Astrocyte of the spinal cord (primary cell): ENCODE results near the gene CMTM7.
A peak's percentile ranks its signal among the peaks of the same experiment; 100 is the strongest.

Source experiments
- DNase-seq: peaks from one replicate; pipeline ENCODE4 v3.0.0; 2011; ENCODE audit warnings: low read depth, low spot score
- H3K4me3 ChIP-seq: 2 replicates; pipeline ENCODE4 v1.5.1; 2011; ENCODE audit warnings: low read depth, mild to moderate bottlenecking, low read length, moderate library complexity
- in situ Hi-C: cut with HindIII; loops from 2 replicates; pipeline ENCODE4 v1.10.0; 2017; ENCODE audit warnings: low sequenced_read_pairs
- TF ChIP-seq, protein P1 (sequence below): IDR thresholded peaks from 2 replicates; pipeline ENCODE4 v1.5.1; 2012; ENCODE audit warnings: low read depth, mild to moderate bottlenecking, low read length, inconsistent platforms

CMTM7 gene

DNA sequence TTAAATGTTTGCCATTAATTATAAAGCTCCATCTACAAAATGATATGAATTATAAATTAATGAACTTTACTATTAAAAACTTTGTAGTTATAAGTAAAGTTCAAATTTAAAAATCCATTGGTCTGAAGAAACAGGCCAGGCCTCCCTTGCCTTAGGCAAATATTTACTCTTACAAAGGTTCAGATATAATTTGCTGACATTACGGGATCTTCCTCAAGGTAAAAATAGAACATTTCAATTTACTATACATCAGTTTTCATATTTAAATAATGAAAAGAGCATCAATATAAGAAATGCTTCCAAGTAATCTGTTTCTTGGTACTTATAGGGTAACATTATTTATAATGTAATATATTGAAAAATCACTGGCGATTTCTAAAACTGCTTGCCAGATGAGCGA is 107.3 kb downstream of the CMTM7 start:
- TF ChIP-seq, protein P1, sequence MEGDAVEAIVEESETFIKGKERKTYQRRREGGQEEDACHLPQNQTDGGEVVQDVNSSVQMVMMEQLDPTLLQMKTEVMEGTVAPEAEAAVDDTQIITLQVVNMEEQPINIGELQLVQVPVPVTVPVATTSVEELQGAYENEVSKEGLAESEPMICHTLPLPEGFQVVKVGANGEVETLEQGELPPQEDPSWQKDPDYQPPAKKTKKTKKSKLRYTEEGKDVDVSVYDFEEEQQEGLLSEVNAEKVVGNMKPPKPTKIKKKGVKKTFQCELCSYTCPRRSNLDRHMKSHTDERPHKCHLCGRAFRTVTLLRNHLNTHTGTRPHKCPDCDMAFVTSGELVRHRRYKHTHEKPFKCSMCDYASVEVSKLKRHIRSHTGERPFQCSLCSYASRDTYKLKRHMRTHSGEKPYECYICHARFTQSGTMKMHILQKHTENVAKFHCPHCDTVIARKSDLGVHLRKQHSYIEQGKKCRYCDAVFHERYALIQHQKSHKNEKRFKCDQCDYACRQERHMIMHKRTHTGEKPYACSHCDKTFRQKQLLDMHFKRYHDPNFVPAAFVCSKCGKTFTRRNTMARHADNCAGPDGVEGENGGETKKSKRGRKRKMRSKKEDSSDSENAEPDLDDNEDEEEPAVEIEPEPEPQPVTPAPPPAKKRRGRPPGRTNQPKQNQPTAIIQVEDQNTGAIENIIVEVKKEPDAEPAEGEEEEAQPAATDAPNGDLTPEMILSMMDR, result no peak
- H3K4me3 ChIP-seq, result no peak overlapping the region
- in situ Hi-C loops, result no loop called here
- no peak for DNase-seq

DNA sequence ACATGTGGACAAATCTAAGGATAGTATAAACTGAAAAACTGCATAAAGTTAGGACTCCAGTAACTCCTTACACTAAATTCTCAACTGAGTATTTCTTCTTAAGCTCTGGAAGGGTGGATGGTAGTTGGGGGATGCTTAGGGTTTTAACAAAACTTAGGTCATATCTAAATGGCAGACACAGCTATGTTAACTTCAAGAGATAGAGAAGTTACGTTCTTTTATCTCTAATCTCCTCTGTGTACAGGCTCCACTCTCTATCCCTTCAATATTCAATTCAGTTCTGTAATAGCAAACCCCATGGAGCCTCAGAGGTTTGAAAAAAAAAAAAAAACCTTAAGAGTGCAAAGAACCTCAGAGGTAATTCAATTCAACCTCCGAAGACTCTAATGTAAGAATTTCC is 107.9 kb downstream of the CMTM7 start:
- TF ChIP-seq, protein P1, result no peak
- in situ Hi-C loops, result no loop called here
- H3K4me3 ChIP-seq, result no peak overlapping the region
- DNase-seq, result no peak

DNA sequence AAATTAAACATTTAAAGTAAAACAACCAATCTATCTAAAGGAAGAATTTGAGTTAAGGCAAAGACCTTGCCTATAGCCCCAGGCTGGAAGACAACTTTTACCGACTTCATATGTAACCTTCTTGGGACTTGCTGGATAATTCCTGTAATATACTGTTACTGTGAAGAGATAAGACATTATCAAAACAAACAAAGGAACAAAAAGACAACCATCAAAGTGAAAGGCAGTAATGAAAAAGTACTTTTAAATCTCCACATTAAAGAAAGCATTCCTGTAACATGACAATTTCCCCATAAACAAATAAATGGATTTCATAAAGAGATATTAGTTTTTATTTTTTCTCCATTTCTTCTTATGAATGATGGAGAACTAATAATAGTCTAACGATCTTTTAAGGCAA is 108.6 kb downstream of the CMTM7 start:
- H3K4me3 ChIP-seq, result no peak overlapping the region
- DNase-seq, result no peak
- TF ChIP-seq, protein P1, result no peak
- in situ Hi-C loops, result no loop called here

DNA sequence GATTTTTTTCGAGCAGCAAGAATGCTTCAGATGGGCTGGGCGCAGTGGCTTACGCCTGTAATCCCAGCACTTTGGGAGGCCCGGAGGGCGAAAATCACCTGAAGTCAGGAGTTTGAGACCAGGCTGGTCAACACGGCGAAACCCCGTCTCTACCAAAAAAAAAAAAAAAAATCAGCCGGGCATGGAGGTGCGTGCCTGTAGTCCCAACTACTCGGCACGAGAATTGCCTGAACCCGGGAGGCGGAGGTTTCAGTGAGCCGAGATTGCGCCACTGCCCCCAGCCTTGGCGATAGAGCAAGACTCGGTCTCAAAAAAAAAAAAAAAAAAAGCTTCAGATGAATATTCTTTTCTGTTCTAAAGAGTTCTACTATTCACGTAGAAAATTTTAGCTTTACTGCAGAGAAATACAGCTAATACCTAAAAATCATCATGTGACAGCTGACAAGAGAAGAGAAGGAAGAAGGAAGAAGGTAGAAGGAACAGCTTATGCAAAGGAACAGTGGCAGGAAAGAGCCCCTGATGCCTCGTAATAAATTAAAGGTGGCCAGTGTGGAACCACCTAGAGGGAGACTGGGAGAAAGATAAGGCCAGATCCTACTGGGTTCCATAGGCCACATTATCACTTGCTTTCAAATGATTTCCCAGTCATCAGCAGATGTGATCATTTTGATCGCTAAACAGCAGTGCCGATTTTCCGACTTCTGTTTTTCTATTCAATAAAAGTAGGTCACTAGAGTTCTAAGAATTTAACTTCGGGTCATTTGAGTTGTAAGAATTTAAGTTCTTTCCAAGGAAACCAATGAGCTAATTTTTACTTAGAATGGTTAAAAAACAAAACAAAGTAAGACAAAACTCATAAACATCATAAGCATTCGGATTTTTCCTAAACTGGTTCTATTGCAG is 109.5 kb downstream of the CMTM7 start:
- no peak for DNase-seq
- in situ Hi-C loops, result no loop called here
- peak overlapping the region; percentile 92 for H3K4me3 ChIP-seq
- TF ChIP-seq, protein P1, result no peak

DNA sequence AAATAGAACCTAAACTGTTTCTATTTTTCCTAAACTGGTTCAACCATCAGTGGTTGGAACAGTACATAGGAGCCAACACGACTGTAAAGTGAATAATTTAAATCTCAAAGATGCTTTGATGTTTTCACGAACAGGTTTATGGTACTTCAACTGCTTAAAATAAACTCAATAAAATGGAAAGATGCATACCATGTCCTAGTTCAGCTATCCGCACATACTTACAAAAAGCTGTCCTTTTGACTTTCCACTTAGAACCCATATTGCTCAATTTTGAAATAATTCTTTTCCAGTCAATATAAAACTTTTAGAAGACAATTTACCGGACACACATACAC is 110.1 kb downstream of the CMTM7 start:
- TF ChIP-seq, protein P1, result no peak
- peak overlapping the region; percentile 92 for H3K4me3 ChIP-seq
- no peak for DNase-seq
- in situ Hi-C loops, result no loop called here

DNA sequence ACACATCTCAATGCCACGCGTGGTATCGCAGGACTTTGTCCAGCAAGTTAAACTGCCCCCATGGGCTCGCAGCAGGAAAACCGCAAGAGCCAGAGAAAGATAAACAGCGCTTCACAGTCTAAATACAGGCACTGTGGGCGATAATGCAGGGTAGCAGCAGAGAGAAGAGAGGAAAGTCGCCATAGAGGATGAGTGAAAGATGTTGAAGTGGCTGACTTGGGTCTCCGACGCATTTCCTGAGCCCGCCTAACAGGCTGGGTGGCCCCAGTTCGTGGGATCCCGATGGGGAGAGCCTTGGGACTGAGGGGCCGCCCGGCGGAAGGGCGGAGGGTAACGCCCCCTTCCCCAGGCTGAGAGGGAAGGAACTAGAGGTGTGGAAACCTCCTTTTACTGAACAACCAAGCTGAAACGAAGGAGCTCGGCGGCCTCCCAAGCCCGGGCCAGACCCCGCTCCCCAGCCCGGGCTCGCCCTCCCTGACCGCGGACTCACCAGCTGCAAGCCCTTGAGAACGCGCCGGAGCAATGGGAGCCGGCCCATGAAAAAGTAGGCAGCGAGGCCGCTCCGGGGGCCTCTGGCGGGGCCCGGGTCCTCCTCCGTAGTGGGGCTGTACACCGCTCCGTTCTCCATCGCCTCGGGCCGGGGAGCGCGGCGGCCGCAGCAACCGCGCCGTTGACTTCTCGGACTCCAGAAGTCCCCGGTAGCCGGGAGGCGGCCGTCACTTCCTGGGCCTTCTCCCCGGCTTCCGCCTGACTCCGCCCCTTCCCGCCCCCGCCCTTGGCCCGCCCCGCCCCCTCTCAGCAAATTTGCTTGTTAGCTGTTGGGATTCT is 110.7 kb downstream of the CMTM7 start, which contains the start of gene CMTM6:
Gene CMTM6 (minus strand): TSS at position 735 of the 828 bp plus-strand sequence. CDS start 107 bp downstream, at position 628.
- in situ Hi-C loops, result no loop called here
- peak; percentile 79 for DNase-seq
- peak within 1 kb of the TSS; percentile 92 for H3K4me3 ChIP-seq
- TF ChIP-seq, protein P1, result no peak
